ENCODE measurements around the gene GATC.
"Not testable (repeated sequence)": the region's sequence is repeated elsewhere in the genome, so short reads cannot be mapped to it uniquely, and the experiment has no call there.

GATC gene

DNA sequence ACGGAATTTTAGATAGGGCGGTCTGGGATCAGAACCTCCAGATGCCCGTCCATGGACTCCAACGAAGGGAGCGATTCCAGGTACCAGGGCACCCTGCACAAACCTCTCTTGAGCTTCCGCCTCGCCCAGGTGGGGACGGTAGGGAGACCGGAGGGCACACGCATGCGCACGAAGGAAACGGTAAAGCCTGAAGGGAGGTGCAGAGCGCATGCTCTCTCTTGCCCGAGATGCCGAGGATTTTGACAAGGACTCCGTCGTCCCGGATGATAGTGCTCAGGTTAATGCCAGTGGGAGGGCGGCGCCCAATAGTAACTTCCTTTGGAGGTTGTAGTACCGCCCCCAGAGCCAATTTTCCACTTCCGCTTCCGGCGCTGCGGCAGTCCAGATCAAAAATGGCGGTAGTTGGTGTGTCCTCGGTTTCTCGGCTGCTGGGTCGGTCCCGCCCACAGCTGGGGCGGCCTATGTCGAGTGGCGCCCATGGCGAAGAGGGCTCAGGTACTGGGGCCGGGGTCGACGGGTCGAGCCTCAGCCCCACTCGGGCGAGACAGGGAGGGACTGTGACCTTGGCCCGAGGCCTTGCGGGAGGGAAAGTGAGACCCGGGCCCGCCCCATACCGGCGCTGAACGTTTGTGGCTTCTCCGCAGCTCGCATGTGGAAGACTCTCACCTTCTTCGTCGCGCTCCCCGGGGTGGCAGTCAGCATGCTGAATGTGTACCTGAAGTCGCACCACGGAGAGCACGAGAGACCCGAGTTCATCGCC, 8.3 kb upstream of the GATC start, which contains the start of gene COX6A1:
TSS of gene COX6A1 (plus strand) at position 379 of the 760 bp plus-strand sequence. CDS start at position 393, 14 bp downstream.
- DNase-seq: peak; percentile 99

DNA sequence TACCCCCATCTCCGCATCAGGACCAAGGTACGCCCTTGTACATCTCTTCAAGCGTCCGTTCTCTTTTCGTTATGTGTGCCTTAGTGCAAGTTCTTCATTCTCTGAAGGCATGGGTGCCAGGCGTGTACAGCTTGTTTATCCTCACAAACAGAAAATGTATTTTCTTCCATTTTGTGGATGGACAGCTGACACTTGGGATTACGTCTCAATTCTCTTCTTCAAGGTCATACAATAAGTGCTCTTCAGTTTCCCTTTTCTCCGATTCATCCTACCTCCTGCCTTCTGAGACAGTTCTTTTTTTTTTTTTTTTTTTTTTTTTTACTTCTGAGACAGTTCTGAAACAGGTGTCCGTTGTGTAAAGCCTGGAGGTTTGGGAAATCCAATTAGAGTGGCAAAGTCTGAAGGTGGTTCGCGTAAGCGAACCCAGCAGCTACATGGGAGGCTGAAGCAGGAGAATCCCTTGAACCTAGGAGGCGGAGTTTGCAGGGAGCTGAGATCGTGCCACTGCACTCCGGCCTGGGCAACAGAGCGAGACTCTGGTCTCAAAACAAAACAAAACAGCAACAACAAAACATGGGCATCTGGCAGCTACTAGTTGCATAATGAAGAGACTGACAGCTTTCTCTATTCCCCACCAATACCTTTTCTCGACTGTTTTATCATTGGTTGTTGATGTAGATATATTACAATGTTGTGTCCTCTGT, 7.6 kb upstream of the GATC start:
- no peak for DNase-seq

DNA sequence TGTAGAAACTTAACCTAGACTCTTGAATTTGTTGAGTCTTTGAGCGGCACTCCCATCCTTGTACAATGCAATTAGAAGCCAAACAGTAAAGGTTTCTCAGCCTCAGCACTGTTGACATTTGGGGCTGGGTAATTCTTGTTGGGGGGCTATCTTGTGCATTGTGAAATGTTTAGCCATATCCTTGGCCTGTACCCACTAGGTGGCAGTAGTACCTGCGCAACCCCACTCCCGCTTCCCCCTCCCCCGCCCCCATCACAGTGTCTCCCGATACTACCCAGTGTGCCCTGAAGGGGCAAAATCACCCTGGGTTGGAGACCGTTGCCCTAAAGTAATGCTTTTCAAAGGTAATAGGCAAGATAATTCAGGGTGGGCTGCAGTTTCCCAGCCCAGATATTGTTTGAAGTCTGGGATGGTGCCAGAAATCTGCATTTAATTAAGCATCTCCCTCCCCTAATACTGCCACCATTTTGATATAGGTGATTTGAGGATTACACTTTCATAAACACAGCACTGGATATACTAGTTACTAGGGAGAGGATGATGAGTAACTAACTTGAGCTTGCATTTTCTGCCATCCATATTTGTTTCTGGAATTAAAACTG, 6.5 kb upstream of the GATC start:
- DNase-seq: peak; percentile 82

DNA sequence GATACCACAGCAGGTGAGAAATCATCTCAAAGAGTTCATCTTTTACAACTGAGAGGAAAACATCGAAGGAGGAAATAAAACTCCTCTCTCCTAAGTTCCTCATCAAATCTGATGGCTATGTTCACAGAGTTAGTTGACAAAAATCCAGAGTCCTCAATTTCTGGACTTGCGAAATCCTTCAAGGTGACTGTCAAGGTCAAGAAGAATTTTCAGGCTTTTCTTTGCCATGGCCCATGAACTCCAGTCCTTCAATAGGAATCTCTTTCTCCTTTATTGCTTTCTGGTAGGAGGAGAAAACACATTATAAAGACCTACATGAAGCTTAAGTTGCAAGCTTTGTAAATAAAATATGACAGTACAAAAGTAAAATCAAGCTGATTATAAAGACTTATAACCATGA, 1.6 kb upstream of the GATC start:
- DNase-seq: no peak

DNA sequence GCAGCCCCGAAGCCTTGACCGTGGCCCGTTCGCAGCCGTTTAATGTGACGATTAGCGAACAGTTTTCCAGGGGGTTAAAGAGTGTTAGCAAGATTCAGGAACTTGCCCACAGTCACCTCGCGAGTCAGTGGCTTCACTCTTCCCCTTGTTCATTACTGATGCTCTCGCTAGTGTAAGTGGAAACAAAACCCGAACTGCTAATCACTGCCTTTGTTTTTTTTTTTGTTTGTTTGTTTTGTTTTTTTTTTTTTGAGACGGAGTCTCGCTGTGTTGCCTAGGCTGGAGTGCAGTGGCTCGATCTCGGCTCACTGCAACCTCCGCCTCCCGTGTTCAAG, 567 bp downstream of the GATC start:
- DNase-seq: not testable (repeated sequence)

DNA sequence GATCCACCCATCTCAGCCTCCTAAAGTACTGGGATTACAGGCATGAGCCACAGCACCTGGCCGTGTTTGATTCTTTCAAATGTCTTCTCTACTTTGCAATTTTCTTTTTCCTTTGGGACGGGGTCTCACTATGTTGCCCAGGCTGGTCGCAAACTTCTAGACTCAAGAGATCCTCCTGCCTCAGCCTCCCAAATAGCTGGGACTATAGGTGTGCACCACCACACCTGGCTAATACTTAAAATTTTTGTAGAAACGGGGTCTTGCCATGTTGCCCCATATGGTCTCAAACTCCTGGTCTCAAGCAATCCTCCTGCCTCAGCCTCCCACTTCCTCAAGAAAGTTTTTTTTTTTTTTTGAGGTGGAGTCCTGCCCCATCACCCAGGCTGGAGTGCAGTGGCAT, 1.7 kb downstream of the GATC start:
- no peak for DNase-seq

DNA sequence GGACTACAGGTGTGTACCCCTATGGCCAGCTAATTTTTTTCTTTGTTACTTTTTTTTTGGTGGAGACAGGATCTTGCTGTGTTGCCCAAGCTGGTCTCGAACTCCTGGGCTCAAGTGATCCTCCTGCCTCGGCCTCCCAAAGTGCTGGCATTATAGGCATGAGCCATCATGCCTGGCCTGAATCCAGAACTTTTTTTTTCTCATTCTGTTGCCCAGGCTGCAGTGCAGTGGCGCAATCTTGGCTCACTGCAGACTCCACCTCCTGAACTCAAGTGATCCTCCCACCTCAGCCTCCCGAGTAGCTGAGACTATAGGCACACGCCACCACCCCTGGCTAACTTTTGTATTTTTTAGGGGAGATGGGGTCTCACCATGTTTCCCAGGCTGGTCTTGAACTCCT, 6.3 kb downstream of the GATC start:
- not testable (repeated sequence) for DNase-seq

DNA sequence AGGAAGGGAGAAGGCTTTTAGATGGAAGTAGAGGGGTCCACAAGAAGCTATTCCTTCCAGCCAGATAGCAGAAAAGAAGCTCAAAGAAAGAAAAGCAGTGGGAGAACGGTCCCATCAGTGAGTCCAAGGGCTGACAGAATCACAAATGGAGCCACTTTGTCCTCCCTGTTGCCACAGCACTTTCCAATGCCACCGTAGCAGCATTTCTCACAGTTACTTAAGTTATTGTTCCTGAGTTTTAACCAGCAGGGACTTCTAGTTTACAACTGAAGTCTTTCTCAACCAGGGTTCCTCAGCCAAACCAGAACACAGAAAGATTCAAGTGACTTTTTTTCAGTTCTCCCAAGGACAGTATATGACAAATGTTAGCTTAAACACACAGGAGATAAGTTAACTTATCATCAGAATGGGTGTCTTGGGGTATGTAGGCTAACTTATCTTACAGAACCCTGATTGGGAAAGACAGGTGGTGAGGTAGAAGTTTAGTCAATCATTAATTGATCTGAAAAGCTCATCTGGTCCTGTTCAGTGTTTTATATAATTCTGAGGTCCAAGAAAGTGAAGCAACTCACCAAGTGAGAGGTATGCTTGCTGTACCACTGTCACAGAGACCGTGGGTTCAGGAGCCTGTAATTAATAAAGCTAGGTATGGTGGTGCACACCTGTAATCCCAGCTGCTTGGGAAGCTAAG, 7.0 kb downstream of the GATC start:
- DNase-seq: no peak

DNA sequence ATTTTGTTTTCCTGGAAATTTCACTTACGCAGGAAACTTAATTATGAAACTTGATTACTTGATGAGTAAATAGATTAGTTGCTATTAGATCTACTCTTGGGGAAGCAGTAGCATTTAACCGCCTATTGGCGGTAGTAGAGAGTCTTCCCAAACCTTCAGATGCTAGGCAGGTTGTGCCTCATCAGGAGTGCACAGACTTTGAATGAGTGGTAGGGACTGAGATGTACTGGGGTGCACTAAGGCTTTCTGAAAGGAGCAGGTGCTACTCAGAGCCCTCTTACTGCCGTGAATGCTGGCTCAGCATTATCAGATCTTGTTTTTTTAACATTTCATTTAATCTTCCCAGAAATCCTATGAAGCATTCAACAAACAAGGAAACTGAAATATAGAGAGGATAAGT, 7.7 kb downstream of the GATC start:
- DNase-seq: peak; percentile 37

DNA sequence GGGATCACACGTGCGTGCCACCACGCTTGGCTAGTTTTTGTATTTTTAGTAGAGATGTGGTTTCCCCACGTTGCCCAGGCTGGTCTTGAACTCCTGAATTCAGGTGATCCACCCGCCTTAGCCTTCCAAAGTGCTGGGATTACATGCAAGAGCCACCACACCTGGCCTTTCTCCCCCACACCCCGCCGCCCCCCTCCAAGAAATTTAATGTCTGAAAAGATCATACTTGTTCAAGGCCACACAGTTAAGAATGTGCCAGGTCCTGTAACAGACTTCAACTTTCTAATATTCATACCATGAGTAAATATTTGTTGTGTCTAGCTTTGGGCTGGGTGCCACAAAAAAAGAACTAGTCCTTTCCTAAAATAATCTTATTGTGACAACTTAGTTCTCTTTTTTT, 9.1 kb downstream of the GATC start:
- DNase-seq: no peak

DNA sequence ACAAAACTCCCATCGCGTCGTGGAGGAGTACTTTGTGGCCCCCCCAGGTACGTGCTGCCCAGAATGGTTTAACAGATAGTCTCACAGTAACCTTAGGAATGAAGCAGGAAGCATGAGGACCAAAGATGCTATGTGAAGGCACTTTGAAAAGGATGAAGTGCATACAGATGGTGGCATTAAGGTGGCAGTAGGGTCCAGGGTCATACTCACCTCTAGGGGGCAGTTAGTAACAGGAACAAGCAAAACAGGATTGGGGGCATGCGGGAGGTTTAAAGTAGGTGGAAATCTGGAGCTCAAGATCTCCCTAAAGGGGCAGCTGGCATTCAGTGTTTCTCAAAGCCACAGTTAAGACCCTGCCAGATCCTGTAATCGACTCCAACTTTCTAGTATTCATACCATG, 10.9 kb downstream of the GATC start:
- no peak for DNase-seq

DNA sequence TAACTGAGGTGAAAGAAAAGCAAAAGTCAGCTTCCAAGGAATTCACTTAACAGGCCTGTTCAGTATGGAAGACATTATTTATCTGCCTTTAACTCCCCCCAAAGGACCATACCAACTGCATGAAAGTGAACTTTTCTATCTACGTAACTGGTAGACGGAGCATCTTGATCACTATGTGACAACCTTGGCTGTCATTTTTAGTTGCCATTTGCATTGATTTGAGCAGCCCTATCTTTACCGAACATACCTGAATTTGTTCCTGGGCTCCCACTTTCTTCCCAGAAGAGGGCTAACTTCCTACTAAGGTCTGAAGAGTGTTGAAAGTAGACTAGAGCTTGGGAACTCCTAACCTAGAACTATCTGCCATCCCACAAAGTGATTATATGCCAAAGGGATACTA, 13.9 kb downstream of the GATC start:
- no peak for DNase-seq

DNA sequence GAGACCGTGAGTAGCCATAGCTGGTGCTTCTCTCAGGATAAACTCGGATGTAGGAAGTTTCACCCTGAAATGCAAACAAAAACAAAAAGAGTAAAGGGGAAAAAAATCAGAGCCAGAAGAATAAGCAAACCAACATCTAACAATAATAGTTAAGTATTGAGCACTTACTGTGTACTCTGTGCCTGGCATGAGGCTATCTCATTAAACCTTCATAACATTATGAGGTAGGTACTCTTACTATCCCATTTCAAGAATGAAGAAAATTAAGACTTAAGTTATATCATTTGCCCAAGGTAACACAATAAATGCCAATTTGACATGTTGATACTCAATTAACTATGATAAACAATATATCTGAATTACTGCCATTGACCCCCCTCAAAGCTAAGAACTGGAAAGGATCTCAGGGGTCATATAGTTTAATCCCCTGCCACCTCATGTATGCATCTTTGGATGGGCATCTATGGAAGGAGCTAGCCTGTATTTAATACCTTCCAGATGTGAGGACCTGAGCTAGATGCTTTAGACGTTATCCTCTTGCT, 15.9 kb downstream of the GATC start:
- no peak for DNase-seq

DNA sequence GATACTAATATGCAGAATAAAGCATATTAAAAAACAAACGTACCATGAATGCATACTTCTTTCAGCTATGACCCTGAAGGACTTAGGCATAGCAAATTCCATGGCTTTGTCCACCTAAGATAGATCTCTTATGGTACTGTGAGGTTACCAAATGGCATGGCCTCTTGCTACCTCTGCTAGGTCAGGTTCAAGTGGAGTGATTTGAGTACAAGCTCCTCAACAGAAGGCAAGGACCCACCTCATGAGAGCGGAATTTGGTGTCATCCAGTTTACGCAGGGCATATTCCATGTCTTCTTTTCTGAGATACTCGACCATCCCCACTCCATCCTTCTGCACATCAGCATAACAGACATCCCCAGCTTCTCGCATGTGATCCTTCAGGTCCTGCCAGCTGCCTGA, 17.5 kb downstream of the GATC start:
- DNase-seq: no peak

DNA sequence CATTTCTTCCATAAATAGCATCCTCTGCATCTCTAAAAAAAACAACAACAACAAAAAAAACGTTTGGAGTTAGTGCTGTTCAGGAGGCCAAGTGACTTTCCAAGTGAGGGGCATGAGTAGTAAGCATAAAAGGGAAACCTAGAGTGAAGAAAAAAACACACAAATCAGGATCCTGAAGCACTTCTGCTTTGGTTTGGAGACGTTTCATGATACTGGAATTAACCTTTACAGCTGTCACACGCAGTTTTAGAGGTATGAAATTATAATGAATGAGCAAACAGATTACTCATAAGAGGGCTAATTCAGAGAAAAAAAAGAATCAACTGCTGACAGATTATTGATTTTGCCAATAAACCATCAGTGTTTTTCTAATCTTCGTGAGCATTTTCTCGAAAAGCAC, 19.5 kb downstream of the GATC start:
- DNase-seq: no peak

DNA sequence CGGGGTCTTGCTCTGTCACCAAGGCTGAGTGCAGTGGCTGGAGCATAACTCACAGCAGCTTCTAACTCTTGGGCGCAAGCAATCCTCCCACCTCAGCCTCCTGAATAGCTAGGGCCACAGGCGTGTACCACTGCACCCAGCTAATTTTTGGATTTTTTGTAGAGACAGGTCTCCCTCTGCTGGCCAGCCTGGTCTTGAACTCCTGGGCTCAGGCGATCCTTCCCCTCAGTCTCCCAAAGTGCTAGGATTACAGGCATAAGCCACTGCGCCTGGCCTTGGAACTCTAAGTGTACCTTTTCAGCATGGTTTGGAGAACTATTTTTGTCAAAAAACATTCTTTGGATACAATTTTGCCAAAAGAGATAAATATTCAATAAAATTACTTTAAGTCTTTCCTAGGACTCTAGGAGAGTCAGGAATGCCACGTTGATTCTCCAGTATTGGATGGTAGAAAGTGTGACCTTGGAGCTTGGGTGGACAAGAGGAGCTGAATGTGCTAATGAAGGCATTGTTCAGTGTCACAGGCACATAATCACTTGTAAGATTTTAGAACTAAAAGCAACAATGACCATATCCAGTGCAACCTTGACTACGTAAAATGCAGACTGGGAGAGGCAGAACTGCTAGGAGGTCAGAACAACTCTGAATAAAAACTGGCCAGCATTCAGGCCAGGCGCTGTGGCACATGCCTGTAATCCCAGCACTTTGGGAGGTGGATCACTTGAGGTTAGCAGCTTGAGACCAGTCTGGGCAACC, 20.5 kb downstream of the GATC start:
- DNase-seq: peak; percentile 47

DNA sequence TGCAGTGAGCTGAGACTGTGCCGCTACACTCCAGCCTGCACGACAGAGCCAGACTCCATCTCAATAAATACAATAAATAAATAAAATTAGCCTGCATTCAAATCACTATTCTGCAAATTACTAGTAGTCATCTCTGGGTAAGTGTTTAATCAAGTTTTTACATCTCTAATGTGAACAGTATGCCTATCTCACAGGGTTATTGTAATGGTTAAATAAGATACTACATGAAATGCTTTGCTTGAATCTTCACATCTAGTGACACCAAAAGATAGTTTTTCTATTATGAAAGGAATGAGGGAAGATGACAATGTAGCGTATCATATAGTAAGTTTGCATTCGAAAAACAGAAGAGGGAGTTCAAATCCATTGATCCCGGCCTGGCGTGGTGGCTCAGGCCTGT, 21.2 kb downstream of the GATC start:
- DNase-seq: no peak

DNA sequence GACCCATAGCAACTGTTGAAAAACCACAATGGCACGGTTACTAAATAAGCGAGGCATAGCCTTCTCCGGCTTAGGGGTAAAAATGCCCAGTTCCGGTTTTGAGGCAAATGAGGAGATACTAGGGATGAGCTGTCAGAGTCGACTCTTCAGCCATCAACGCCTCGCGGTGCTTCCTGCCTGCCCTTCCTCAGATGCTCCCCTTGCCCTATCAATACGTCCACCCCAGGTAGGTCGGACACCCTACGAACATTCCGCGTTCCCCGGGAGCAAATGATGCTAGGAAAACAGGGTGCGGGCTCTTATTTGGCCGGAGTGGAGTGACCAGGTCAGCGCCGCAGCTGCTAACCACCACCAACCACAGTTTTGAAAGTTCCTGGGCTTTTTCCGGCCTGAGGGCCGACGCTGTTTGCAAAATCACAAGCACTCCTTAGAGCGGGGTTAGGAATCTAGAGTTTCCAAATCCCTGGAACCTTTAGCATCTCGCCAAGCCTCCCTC, 22.1 kb downstream of the GATC start:
- DNase-seq: peak; percentile 26

DNA sequence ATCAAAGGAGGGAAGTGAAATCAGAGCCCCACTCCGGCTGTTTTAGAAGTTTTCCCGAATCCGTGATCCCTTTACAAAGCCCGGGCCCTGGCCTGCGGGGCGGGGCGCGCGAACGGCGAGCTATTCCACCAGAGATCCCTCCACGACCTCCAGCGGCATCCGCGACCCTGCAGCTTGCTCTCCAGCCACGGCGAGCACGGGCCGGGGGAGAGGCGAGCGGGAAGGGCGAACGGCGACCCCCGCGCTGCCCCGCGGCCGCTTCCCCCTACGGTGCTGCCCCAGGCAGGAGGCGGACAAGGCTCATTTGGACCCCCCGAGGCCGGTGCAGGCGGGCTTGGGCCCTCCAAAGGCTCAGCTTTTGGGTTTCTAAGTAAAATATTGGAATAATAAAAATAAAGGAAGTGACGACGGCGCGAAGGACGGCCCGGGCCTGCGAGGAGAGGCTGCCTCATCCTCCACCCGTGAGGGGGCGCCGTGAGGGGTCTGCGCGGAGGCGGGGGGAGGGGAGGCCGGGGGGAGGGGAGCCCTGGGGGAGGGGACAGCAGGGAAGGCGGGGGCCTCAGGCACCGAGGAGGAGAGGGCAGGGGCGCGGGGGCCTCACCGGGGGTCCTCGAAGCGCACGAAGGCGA, 22.7 kb downstream of the GATC start:
- peak; percentile 62 for DNase-seq

DNA sequence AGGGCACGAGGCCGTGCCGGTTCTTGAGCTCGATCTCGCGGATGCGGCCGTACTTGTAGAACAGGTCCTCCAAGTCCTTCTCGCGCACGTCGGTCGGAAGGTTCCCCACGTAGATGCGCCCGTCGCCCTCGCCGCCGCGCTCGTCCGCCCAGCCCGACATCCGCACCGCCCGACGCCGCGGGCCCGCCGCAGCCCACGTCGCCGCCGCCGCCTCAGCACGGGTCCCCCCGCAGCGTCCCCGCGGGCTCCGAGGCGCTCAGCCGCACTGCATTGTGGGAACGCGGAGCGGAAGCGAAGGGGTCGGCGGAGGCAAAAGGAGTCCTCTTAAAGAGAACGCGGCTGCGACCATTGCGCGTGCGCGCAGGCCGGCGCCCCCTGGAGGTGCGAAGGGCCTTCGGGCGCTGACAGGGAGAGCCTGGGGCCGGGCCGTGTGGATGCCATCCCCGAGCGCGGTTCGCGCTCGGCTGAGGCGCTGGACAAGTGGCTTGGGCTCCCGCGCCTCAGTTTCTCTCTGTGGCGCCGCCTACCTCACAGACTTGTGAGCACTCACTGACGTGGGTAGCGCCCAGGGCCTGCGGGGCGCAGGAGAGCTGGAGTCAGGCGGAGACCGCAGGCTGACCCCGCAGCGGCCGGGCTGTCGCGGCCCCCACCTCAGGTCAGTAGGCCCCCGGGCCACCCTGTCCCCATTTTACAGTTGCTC, 23.4 kb downstream of the GATC start, which contains the start of gene SRSF9:
TSS of gene SRSF9 (minus strand) at position 299 of the 700 bp plus-strand sequence. CDS start at position 160, 139 bp downstream.
- peak; percentile 97 for DNase-seq

DNA sequence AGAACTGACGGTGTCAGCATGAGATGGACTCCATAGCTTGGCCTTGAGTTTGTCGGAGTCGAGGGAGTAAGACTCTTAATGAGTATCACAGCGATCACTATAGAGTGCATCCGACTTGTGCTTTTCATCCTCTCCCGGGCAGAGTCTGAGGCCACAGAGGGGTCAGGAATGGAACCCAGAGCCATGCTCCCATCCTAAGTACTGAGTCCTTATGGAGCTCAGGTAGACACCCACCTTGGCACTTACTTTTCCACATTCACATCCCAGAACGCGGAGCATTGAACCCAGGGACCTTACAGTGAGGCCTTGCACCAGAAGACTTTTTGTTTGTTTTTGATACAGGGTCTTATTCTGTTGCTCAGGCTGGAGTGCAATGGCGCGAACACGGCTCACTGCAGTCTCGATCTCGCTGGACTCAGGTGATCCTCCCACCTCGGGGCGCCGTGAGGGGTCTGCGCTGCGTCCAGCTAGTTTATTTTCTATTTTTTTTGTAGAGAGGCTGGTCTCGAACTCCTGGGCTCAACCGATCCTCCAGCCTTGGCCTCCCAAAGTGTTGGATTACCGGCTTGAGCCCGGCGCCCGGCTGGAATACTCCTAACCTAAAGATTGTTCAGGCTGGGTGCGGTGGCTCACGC, 24.0 kb downstream of the GATC start:
- no peak for DNase-seq

Measured in CD4-positive, alpha-beta T cell treated with Interleukin-15 for 1 hour (primary cell).